Neural cell (in vitro differentiated cells): ENCODE measurements around the gene MTHFD1L. TPM values are rescaled to one million over a fixed set of nuclear protein-coding genes. Genes with fewer than 3 reads are reported as not detected.

ENCODE experiments used
- H2AFZ ChIP-seq: fragments of 200-600, 300-800 bp; sonication (generic), shearing (Covaris generic); 2 replicates; pipeline ENCODE4 v1.6.0; 2014; ENCODE audit warnings: low read depth, mild to moderate bottlenecking, antibody characterized with exemption, low read length, moderate library complexity
- H3F3A ChIP-seq: fragments of 200-600 bp; shearing (Covaris generic); 2 replicates; pipeline ENCODE4 v1.6.1; 2016; ENCODE audit warnings: mild to moderate bottlenecking, moderate library complexity, mixed read lengths, antibody characterized with exemption, low read length; ENCODE audit not compliant: insufficient read depth, poor library complexity, severe bottlenecking
- H3K27ac ChIP-seq: fragments of 200-600, 300-800 bp; sonication (generic), shearing (Covaris generic); 2 replicates; pipeline ENCODE4 v1.5.1; 2014; ENCODE audit warnings: mild to moderate bottlenecking, low read length, moderate library complexity
- H3K27me3 ChIP-seq: fragments of 300-800, 200-600 bp; sonication (generic), shearing (Covaris generic); 2 replicates; pipeline ENCODE4 v1.6.0; 2014; ENCODE audit warnings: mild to moderate bottlenecking, low read depth, low read length, moderate library complexity; ENCODE audit not compliant: insufficient read depth
- H3K36me3 ChIP-seq: fragments of 300-800, 200-600 bp; sonication (generic), shearing (Covaris generic); 2 replicates; pipeline ENCODE4 v1.5.1; 2014; ENCODE audit warnings: mild to moderate bottlenecking, antibody characterized with exemption, low read length, moderate library complexity; ENCODE audit not compliant: insufficient read depth
- H3K4me2 ChIP-seq: fragments of 300-800, 200-600 bp; sonication (generic), shearing (Covaris generic); 2 replicates; pipeline ENCODE4 v1.6.0; 2014; ENCODE audit warnings: mild to moderate bottlenecking, low read length
- H3K4me3 ChIP-seq: fragments of 300-800, 200-600 bp; sonication (generic), shearing (Covaris generic); 2 replicates; pipeline ENCODE4 v1.5.1; 2014; ENCODE audit warnings: mild to moderate bottlenecking, low read length, moderate library complexity
- H3K79me2 ChIP-seq: fragments of 200-600 bp; shearing (Covaris generic); replicated peaks from 2 replicates; pipeline ENCODE4 v1.6.0; 2014; ENCODE audit warnings: mild to moderate bottlenecking, low read length, moderate library complexity; ENCODE audit not compliant: insufficient read depth
- H3K9ac ChIP-seq: fragments of 300-800, 200-600 bp; sonication (generic), shearing (Covaris generic); 2 replicates; pipeline ENCODE4 v1.6.1; 2016; ENCODE audit warnings: mild to moderate bottlenecking, low read length, mixed read lengths
- H3K9me2 ChIP-seq: fragments of 200-600 bp; shearing (Covaris generic); 2 replicates; pipeline ENCODE4 v1.6.1; 2016; ENCODE audit warnings: mild to moderate bottlenecking, low read length, mixed read lengths; ENCODE audit not compliant: insufficient read depth
- H3K9me3 ChIP-seq: fragments of 200-600, 300-800 bp; sonication (generic), shearing (Covaris generic); 2 replicates; pipeline ENCODE4 v1.6.1; 2016; ENCODE audit warnings: mild to moderate bottlenecking, mixed run types, low read length, moderate library complexity, mixed read lengths
- H4K20me1 ChIP-seq: fragments of 200-600 bp; shearing (Covaris generic); 2 replicates; pipeline ENCODE4 v1.6.1; 2016; ENCODE audit warnings: mild to moderate bottlenecking, mixed run types; ENCODE audit not compliant: insufficient read depth
- EP300 ChIP-seq: fragments of 450-650 bp; conservative IDR thresholded peaks from 2 replicates; pipeline ENCODE4 v1.6.1; 2014; ENCODE audit warnings: antibody characterized with exemption, mild to moderate bottlenecking, moderate library complexity; ENCODE audit not compliant: poor library complexity, severe bottlenecking
- EZH2 ChIP-seq: fragments of 200-600, 300-800 bp; shearing (Covaris generic), sonication (generic); IDR thresholded peaks from 2 replicates; pipeline ENCODE4 v1.6.1; 2014; ENCODE audit warnings: antibody characterized with exemption, low read length, borderline replicate concordance, mild to moderate bottlenecking; ENCODE audit not compliant: insufficient read depth, poor library complexity, severe bottlenecking
- MXI1 ChIP-seq: fragments of 450-650 bp; conservative IDR thresholded peaks from 2 replicates; pipeline ENCODE4 v1.6.1; 2014; ENCODE audit warnings: antibody characterized with exemption, mild to moderate bottlenecking; ENCODE audit not compliant: poor library complexity, severe bottlenecking
- POLR2AphosphoS5 ChIP-seq: IDR thresholded peaks from 2 replicates; pipeline ENCODE4 v1.6.1; 2012
- RAD21 ChIP-seq: fragments of 450-650 bp; conservative IDR thresholded peaks from 2 replicates; pipeline ENCODE4 v1.6.1; 2014; ENCODE audit warnings: antibody characterized with exemption, mild to moderate bottlenecking, moderate library complexity
- SMC3 ChIP-seq: fragments of 450-650 bp; conservative IDR thresholded peaks from 2 replicates; pipeline ENCODE4 v1.6.1; 2014; ENCODE audit warnings: antibody characterized with exemption, mild to moderate bottlenecking, moderate library complexity; ENCODE audit not compliant: poor library complexity
- TAF1 ChIP-seq: IDR thresholded peaks from 2 replicates; pipeline ENCODE4 v1.6.1; 2012; ENCODE audit warnings: low read depth
- polyA plus RNA-seq: library from polyadenylated mRNA; depleted of rRNA; stranded (reverse); fragments of >200 nt; gene quantifications from 2 replicates; pipeline ENCODE4 v1.2.3, GENCODE V29; 2014
- TF ChIP-seq, protein P1 (sequence below): IDR thresholded peaks from 2 replicates; pipeline ENCODE4 v1.6.1; 2012; ENCODE audit warnings: borderline replicate concordance
- TF ChIP-seq, protein P2 (sequence below): fragments of 450-650 bp; IDR thresholded peaks from 2 replicates; pipeline ENCODE4 v1.5.1; 2014; ENCODE audit warnings: antibody characterized with exemption, mild to moderate bottlenecking, moderate library complexity; ENCODE audit not compliant: poor library complexity, severe bottlenecking

Gene MTHFD1L
- polyA plus RNA-seq, 1 donor from 2014 or later = 6.3 TPM

DNA sequence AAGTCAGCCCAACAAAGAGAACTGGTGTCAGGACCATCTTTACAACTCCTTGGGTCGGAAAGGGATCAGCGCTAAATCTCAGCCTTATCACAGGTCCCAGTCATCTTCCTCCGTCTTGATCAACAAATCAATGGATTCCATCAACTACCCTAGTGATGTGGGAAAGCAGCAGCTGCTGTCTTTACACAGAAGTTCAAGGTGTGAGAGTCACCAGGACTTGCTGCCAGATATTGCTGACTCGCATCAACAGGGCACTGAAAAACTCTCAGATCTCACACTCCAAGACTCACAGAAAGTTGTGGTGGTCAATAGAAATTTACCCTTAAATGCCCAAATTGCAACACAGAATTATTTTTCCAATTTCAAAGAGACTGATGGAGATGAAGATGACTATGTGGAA, 25.3 kb upstream of the MTHFD1L start:
- H3K27me3 ChIP-seq = no peaks in the 10 kb centered on the region
- H2AFZ ChIP-seq = no peak overlapping the region
- no peaks in the 10 kb centered on the region for H3K9me3 ChIP-seq
- no peaks in the 10 kb centered on the region for H3K79me2 ChIP-seq
- no peaks in the 10 kb centered on the region for H3K9me2 ChIP-seq
- H3K4me2 ChIP-seq = no peak overlapping the region
- no peaks in the 10 kb centered on the region for H4K20me1 ChIP-seq
- TF ChIP-seq, protein P1, sequence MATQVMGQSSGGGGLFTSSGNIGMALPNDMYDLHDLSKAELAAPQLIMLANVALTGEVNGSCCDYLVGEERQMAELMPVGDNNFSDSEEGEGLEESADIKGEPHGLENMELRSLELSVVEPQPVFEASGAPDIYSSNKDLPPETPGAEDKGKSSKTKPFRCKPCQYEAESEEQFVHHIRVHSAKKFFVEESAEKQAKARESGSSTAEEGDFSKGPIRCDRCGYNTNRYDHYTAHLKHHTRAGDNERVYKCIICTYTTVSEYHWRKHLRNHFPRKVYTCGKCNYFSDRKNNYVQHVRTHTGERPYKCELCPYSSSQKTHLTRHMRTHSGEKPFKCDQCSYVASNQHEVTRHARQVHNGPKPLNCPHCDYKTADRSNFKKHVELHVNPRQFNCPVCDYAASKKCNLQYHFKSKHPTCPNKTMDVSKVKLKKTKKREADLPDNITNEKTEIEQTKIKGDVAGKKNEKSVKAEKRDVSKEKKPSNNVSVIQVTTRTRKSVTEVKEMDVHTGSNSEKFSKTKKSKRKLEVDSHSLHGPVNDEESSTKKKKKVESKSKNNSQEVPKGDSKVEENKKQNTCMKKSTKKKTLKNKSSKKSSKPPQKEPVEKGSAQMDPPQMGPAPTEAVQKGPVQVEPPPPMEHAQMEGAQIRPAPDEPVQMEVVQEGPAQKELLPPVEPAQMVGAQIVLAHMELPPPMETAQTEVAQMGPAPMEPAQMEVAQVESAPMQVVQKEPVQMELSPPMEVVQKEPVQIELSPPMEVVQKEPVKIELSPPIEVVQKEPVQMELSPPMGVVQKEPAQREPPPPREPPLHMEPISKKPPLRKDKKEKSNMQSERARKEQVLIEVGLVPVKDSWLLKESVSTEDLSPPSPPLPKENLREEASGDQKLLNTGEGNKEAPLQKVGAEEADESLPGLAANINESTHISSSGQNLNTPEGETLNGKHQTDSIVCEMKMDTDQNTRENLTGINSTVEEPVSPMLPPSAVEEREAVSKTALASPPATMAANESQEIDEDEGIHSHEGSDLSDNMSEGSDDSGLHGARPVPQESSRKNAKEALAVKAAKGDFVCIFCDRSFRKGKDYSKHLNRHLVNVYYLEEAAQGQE = no peak
- TF ChIP-seq TAF1 (no peak), EP300 (no peak), EZH2 (no peak), RAD21 (no peak), POLR2AphosphoS5 (no peak), SMC3 (no peak), MXI1 (no peak)
- TF ChIP-seq, protein P2, sequence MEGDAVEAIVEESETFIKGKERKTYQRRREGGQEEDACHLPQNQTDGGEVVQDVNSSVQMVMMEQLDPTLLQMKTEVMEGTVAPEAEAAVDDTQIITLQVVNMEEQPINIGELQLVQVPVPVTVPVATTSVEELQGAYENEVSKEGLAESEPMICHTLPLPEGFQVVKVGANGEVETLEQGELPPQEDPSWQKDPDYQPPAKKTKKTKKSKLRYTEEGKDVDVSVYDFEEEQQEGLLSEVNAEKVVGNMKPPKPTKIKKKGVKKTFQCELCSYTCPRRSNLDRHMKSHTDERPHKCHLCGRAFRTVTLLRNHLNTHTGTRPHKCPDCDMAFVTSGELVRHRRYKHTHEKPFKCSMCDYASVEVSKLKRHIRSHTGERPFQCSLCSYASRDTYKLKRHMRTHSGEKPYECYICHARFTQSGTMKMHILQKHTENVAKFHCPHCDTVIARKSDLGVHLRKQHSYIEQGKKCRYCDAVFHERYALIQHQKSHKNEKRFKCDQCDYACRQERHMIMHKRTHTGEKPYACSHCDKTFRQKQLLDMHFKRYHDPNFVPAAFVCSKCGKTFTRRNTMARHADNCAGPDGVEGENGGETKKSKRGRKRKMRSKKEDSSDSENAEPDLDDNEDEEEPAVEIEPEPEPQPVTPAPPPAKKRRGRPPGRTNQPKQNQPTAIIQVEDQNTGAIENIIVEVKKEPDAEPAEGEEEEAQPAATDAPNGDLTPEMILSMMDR = no peak
- no peak overlapping the region for H3K27ac ChIP-seq
- no peaks in the 10 kb centered on the region for H3F3A ChIP-seq
- H3K9ac ChIP-seq = no peak overlapping the region
- no peak overlapping the region for H3K4me3 ChIP-seq
- H3K36me3 ChIP-seq = no peaks in the 10 kb centered on the region

DNA sequence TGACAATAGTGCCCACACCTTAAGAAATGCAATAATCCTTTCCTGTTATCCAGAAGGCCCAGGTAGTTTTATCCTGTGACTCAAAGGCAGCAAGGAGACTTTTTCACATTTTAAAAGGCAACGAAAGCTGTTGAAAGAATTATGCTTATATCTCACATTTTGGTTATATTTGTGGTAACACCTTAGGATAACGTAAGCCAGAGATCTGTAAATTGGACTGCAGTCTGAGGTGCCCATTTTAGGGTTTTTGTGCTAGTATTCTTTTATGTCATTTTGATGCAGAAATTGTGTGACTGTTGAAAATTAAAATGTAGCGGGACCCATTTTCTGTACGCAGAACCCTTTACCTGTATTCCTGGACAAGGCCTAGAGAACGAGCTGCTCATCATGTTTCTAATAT, 24.3 kb upstream of the MTHFD1L start:
- Histone ChIP-seq H3K9me3 (no peaks in the 10 kb centered on the region), H3K36me3 (no peaks in the 10 kb centered on the region), H3K27ac (no peak overlapping the region), H3K9me2 (no peaks in the 10 kb centered on the region), H3K9ac (no peak overlapping the region), H3K4me3 (no peak overlapping the region), H3K27me3 (no peaks in the 10 kb centered on the region), H4K20me1 (no peaks in the 10 kb centered on the region), H2AFZ (no peak overlapping the region), H3F3A (no peaks in the 10 kb centered on the region), H3K79me2 (no peaks in the 10 kb centered on the region), H3K4me2 (no peak overlapping the region)
- no peak for TF ChIP-seq EZH2
- TF ChIP-seq, protein P1 = no peak
- TF ChIP-seq POLR2AphosphoS5 = no peak
- no peak for TF ChIP-seq SMC3
- TF ChIP-seq, protein P2 = no peak
- no peak for TF ChIP-seq MXI1
- TF ChIP-seq TAF1 = no peak
